ENCODE results near the gene GREB1.

GRCh38 chr2:11516984-11517648 is 16.7 kb upstream of the GREB1 start:
- TF ChIP-seq CTCF (IDR thresholded peaks at IDR 0.05; ENCODE audit: insufficient read depth, low read length, poor library complexity, severe bottlenecking) (no peak), EZH2phosphoT487 (conservative IDR thresholded peaks at IDR 0.05; ENCODE audit: low read length) (no peak)
